ENCODE results near the gene ZMYND15. TPM values are rescaled to one million over a fixed set of nuclear protein-coding genes. Genes with fewer than 3 reads are reported as not detected.

The ZMYND15 gene
- total RNA-seq, 4 donors from 2014 or later: 0.29 to 0.44 (median 0.37) TPM

DNA sequence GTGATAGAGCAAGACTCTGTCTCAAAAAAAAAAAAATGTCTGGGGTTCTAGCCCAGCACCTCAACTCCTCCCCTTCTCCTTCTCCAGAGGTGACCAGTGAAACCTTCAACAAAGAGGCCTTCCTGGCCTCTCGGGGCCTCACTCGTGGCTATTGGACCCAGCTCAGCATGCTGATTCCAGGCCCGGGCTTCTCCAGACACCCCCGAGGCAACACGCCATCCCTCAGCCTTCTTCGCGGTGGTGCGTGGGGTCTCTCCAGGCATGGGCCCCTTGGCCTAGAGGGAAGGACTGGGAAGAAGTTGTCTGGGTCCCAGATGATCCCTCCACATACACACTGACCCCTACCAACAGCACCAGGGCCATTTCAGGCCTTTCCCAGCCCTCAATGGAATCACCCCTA is 3.6 kb downstream of the ZMYND15 start:
- 92 to 98% methylated on average over 8 of the region's 8 CpGs for WGBS, 2 donors
- Histone ChIP-seq H3K4me1 (peaks cover 8 to 16% of the 10 kb centered on the region in 2 donors), H3K27ac (no peak overlapping the region), H3K27me3 (no peaks in the 10 kb centered on the region), H3K4me3 (replicated peaks in 1 of 3) (no peak overlapping the region), H3K9me3 (no peaks in the 10 kb centered on the region), H3K36me3 (no peaks in the 10 kb centered on the region)
- no peak for TF ChIP-seq POLR2A (IDR thresholded peaks at IDR 0.05)
- TF ChIP-seq, protein P1, sequence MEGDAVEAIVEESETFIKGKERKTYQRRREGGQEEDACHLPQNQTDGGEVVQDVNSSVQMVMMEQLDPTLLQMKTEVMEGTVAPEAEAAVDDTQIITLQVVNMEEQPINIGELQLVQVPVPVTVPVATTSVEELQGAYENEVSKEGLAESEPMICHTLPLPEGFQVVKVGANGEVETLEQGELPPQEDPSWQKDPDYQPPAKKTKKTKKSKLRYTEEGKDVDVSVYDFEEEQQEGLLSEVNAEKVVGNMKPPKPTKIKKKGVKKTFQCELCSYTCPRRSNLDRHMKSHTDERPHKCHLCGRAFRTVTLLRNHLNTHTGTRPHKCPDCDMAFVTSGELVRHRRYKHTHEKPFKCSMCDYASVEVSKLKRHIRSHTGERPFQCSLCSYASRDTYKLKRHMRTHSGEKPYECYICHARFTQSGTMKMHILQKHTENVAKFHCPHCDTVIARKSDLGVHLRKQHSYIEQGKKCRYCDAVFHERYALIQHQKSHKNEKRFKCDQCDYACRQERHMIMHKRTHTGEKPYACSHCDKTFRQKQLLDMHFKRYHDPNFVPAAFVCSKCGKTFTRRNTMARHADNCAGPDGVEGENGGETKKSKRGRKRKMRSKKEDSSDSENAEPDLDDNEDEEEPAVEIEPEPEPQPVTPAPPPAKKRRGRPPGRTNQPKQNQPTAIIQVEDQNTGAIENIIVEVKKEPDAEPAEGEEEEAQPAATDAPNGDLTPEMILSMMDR (IDR thresholded peaks at IDR 0.05): no peak
- DNase-seq: no peak
- intact Hi-C loops (cut with DNase I): loop anchor here (5.0 kb wide), 1 partner anchor 44 kb away; the partner anchor contains the start of genes GLTPD2 and VMO1

- no peak overlapping the region for H3K27ac ChIP-seq
- DNase-seq: no peak
- TF ChIP-seq, protein P1 (IDR thresholded peaks at IDR 0.05): no peak
- no peak for TF ChIP-seq POLR2A (IDR thresholded peaks at IDR 0.05)
- intact Hi-C loops (cut with DNase I): loop anchor here (5.0 kb wide), 1 partner anchor 43 kb away; the partner anchor contains the start of genes GLTPD2 and VMO1
- no peak overlapping the region for H3K4me3 ChIP-seq (replicated peaks in 1 of 3)
- H3K9me3 ChIP-seq: no peaks in the 10 kb centered on the region
- no peaks in the 10 kb centered on the region for H3K36me3 ChIP-seq
- peaks cover under 1 to 9% of the 10 kb centered on the region in 2 donors for H3K4me1 ChIP-seq
- no peaks in the 10 kb centered on the region for H3K27me3 ChIP-seq
- WGBS, 2 donors: 86 to 87% methylated on average over 9 of the region's 9 CpGs
Measured at GRCh38 chr17:4743898-4744297, 4.3 kb downstream of the ZMYND15 start.

DNA sequence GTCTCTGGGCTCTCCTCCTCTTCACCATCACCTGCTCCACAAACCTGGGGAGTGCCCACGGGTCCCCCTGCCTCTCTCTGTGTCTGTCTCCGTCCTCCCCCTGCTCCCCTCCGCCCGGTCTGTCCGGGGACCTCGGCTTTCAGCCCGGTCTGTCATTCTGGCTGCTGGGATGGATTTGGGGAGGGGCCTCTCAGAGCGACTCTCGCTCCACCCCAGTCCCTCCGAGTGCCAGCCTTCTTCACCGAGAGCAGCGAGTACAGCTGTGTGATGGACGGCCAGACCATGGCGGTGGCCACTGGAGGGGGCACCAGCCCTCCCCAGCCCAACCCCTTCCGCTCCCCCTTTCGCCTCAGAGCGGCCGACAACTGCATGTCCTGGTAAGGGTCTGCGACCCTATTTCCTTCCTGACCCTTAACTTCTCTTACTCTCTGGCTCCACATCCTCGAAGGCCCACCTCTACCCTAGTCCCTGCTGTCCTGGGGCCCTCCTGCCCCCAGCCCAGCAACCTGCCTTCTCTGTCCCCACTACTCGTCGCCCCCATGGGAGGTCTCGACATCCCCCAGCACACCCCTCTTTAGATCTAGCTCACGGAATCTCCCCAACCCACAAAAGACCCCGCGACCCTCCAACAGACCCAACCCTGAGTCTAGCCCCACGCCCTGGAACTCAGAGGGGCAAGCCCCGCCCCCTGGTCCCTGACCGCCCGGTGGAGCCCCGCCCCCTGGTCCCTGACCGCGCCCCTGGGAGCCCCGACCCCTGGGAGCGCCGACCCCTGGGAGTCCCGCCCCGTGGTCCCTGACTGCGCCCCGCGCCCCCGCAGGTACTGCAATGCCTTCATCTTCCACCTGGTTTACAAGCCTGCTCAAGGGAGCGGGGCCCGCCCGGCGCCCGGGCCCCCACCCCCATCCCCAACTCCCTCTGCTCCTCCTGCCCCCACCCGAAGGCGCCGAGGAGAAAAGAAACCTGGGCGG is 5.7 kb downstream of the ZMYND15 start:
- Histone ChIP-seq H3K27ac (no peak overlapping the region), H3K36me3 (no peaks in the 10 kb centered on the region), H3K9me3 (no peaks in the 10 kb centered on the region), H3K4me3 (replicated peaks in 1 of 3) (no peak overlapping the region), H3K4me1 (peaks cover 0 to 8% of the 10 kb centered on the region in 2 donors), H3K27me3 (no peaks in the 10 kb centered on the region)
- WGBS, 2 donors: 10 to 17% methylated on average over 28 to 41 of the region's 51 CpGs
- no peak for DNase-seq
- TF ChIP-seq POLR2A (IDR thresholded peaks at IDR 0.05): no peak
- intact Hi-C loops (cut with DNase I): loop anchor here (5.0 kb wide), 1 partner anchor 42 kb away; the partner anchor contains the start of genes GLTPD2 and VMO1

DNA sequence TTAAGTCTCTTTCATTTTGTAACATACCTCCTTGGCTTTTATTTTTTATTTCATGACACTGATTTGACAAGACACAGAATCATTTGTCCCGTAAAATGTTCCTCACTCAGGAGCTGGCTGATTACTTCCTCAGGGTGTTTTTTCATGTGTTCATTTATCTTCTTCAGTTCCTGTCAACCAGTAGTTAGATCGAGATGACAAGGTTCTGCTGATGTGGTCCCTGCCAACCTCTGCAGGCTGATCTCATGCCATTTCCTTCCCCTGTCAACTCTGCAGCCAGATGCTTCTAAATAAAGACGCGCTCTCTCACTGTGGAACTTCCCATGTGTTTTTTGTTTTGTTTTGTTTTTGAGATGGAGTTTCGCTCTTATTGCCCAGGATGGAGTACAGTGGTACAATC is 8.2 kb downstream of the ZMYND15 start:
- no peaks in the 10 kb centered on the region for H3K36me3 ChIP-seq
- H3K9me3 ChIP-seq: no peaks in the 10 kb centered on the region
- H3K27ac ChIP-seq: no peak overlapping the region
- H3K4me1 ChIP-seq: peaks cover 0 to 8% of the 10 kb centered on the region in 2 donors
- intact Hi-C loops (cut with DNase I): no loop called here
- 51 to 69% methylated on average over 5 of the region's 5 CpGs for WGBS, 2 donors
- no peaks in the 10 kb centered on the region for H3K27me3 ChIP-seq
- TF ChIP-seq, protein P1 (IDR thresholded peaks at IDR 0.05): no peak
- TF ChIP-seq POLR2A (IDR thresholded peaks at IDR 0.05): no peak
- no peak overlapping the region for H3K4me3 ChIP-seq (replicated peaks in 1 of 3)
- no peak for DNase-seq

DNA sequence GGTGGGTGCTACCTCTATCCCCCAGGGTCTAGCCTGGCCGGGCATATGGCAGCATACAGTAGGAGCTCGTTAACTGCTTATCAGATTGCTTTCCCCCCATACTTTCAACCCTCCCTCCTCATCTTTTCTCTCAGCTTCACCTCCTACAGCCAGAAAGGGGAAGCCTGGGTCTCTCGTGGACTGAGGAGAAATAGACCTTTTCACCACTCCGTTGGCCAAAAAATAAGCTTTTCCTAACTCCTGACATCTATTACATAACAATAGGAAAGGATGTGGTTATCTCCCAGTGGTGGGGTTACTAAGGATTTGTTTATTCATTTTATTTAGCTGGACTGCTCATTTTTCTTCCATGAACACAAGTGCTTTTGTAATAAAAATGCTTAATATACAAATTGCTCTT is 9.1 kb downstream of the ZMYND15 start:
- intact Hi-C loops (cut with DNase I): no loop called here
- Histone ChIP-seq H3K4me1 (peaks cover 0 to 8% of the 10 kb centered on the region in 2 donors), H3K4me3 (replicated peaks in 1 of 3) (no peak overlapping the region), H3K9me3 (no peaks in the 10 kb centered on the region), H3K36me3 (no peaks in the 10 kb centered on the region), H3K27me3 (no peaks in the 10 kb centered on the region), H3K27ac (no peak overlapping the region)
- WGBS, 2 donors: 58 to 64% methylated on average over 4 of the region's 4 CpGs
- TF ChIP-seq, protein P1 (IDR thresholded peaks at IDR 0.05): no peak
- TF ChIP-seq POLR2A (IDR thresholded peaks at IDR 0.05): no peak
- no peak for DNase-seq

Data from thyroid gland (tissue), 4 donors.